Retina (tissue), 1 donor: ENCODE data around the gene COPS9.
A peak's percentile ranks its signal among the peaks of the same experiment; 100 is the strongest.

Experiments
- DNase-seq: peaks from one replicate; pipeline ENCODE4 v3.0.0-alpha.2; 2016

Gene COPS9

DNA sequence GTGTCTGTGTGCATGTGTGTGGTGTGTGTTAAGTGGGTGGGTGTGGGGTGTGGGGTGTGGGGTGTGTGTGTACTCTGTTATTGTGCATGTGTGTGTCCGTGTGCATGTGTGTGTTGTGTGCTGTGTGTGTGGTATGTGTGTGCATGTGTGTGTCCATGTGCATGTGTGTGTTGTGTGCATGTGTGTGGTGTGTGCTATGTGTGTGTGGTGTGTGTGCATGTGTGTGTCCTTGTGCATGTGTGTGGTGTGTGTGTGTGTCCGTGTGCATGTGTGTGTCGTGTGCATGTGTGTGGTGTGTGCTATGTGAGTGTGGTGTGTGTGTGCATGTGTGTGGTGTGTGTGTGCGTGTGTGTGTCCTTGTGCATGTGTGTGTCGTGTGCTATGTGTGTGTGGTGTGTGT, 11.3 kb upstream of the COPS9 start:
- no peak for DNase-seq

DNA sequence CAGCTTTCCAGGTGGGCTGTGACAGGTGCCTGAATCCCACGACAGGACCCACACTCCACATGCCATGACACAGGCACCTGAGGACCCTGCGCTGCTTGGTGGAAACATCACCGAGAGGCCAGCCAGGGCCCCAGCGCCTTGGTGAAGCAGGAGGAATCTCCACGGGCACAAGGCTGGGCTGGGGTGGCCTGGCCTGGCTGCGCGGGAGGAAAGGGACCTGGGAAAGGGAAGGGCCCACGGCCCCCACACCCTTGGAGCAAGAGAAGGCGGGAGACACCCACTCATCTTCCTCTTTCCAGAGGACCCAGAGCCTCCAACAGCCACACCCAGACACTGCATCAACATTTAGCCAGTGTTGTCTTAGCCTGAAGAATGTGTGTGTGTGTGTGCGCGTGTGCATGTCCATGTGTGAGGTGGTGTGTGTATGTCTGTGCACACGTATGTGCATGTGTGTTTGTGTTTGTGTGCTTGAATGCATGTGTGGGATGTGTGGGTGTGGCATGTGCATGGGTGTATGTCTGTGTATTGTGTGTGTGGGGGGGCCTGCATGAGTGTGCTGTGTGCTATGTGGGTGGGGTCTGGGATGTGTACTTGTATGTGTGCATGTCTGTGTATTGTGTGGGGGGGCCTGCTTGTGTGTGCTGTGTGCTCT, 10.6 kb upstream of the COPS9 start:
- DNase-seq = no peak

DNA sequence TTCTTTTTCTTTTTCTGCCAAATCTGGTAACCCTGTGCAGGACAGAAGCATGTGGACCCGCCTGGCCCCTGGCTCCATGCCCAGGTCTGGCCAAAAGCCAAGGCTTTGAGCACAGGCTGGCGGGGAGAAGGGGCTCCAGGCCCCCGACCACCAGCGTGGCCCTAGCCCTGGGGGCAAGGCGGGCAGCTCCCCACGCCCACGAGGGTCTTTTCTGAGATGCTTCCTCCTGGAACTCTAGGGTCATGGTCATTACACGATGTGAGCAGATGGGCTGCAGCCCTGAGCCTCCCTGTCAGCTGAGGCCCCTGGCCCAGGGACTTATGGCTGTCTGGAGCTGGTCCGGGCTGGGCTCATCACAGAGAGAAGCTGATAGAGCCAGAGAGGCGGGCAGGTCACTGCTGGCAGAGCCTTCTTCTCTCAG, 10.0 kb upstream of the COPS9 start:
- DNase-seq = no peak

DNA sequence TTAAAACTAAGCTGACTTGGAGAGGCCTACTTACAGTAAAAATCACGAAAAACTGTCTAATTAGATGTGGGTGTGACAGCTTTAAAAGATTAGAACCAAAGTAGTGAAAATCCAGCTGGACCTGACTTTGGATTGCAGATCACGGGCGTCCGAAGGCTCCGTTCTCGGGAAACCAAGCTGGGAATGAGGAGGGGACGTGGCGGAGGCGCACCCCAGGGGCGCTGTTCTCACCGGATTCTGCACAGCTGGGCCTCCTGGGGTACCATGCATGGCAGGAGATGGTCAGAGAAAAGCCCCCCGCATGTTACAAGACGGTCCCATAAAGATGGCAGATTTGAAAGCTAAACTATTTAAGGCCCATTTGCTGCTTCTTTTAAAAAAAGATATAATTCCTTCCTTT, 9.4 kb upstream of the COPS9 start:
- no peak for DNase-seq

DNA sequence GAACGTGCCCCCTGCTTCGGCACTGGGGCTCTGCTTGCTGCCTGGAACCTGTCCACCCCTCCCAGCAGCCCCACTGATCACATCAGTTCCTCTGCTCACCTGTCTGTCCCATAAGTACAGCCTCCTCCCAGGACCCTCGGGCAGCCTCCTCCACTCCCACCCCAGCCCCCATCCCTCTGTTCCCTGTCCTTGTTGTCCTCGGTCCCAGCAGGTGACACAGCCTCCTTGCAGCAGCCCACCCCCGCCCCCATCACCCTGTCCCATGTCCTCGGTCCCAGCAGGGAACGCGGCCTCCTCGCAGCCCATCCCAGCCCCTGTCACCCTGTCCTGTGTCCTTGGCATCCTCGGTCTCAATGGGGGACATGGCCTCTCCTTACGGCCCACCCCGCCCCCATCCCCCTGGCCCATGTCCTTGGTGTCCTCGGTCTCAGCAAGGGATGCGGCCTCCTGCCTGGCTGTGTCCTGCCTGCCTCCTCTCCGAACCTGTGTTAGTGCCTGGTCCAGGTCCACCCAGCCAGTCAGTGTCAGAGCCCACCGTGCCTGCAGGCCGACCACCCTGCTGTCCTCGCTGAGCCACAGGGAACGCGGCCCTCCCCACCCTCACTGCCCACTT, 8.7 kb upstream of the COPS9 start:
- DNase-seq = no peak

DNA sequence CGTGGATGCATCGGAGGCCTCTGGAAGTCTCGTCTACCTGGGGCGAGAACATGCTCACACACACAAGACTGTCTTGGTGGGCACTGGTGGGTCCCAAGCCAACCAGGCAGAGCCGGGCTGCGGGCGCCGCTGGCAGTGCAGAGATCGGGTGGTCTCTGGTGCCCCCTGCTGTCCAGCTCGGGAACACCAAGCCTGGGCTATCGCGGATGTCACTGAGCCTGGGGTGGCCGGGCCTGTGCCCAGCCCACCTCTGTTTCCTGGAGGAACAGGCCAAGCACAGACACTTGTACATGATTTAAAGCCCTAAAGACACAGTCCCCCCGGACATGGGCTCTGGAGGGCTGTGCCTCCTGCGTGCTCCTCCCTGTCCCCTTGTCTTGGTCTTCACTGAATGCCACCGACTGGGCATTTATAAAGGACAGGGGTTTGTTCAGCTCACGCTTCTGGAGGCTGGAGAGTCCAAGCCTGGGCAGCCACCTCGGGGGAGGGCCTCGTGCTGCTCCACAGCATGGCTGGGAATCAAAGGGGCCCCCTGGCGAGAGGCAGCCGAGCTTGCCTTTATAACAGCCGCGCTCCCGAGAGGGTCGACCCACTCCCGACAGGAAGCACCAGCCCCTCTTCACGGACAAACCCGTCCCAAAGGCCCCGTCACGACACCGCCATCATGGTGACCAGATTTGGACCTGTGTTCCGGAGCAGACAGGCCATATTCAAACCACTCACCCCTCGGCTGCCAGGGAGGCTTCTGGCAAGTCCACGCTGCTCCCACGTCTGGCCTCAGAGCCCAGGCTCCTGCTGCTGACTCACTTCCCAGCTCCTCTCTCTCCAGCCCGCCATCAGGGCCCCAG, 7.9 kb upstream of the COPS9 start:
- peak; percentile 91 for DNase-seq

DNA sequence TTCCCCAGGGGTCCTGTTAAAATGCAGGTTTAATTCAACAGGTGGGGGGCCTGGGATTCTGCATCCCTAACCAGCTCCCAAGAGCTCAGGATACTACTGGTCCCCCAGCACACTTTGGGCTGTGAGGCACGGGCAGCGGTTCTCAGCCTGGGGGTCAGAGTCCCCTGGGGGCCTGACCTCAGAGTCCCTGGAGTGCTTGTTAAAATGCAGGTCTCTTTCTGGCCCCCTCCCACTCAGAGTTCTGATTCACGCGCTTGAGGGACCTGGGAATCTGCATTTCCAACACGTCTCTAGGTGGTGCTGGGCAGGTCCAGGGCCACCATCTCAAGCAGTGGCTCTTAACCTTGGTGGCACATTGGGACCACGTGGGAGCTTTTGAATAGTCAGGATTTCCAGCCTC, 7.2 kb upstream of the COPS9 start:
- no peak for DNase-seq

- DNase-seq = no peak
Measured at GRCh38 chr2:240142859-240143258, 6.8 kb upstream of the COPS9 start.

- no peak for DNase-seq
Measured at GRCh38 chr2:240142256-240142775, 6.2 kb upstream of the COPS9 start.

GRCh38 chr2:240141736-240142135, 5.6 kb upstream of the COPS9 start:
- DNase-seq = no peak

GRCh38 chr2:240140920-240141319, 4.8 kb upstream of the COPS9 start:
- no peak for DNase-seq

DNA sequence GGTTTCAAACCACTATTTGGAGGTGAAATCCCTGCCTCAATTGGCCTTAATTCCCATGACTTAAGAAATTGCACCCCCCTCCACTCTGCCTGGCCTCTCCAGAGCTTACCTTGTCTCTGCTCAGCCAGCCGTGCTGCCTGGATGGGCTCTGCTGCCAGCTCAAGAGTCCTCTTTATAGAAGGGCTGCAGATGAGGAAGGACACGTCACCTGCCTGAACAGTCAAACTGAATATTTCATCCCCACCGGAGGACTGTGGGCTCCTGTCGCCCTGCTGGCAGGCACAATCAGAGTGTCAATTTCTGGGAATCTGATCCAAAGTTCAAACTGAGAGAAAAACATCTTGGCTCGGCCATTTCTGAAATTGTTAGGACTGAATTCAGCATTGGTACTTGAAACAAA, 4.4 kb upstream of the COPS9 start, which contains the start of gene OTOS:
Gene OTOS (minus strand): TSS at position 148 of the 400 bp plus-strand sequence. CDS start 332 bp downstream, outside the sequence.
- no peak for DNase-seq

- peak; percentile 31 for DNase-seq
Measured at GRCh38 chr2:240139666-240140393, 3.7 kb upstream of the COPS9 start.

DNA sequence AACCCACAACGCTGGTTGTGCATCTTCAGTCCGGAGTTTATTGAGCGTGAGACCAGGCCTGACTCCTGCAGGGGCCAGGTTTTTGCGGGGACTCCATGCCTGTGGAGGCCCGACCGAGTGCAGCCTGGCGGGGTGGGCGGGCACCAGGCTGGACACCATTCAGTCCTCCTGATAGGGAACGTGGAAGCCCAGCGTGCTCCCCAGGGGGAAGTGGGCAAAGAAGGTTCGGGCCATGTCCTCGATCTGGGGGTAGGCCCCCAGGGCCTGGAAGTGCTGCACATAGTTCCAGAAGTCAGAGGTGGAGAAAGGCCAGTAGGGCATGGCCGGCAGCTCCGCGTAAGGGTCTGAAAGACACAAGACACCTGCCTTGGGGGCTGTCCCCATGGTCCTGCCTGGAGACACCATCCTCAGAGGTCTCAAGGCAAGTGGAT, 2.9 kb upstream of the COPS9 start:
- DNase-seq = no peak

DNA sequence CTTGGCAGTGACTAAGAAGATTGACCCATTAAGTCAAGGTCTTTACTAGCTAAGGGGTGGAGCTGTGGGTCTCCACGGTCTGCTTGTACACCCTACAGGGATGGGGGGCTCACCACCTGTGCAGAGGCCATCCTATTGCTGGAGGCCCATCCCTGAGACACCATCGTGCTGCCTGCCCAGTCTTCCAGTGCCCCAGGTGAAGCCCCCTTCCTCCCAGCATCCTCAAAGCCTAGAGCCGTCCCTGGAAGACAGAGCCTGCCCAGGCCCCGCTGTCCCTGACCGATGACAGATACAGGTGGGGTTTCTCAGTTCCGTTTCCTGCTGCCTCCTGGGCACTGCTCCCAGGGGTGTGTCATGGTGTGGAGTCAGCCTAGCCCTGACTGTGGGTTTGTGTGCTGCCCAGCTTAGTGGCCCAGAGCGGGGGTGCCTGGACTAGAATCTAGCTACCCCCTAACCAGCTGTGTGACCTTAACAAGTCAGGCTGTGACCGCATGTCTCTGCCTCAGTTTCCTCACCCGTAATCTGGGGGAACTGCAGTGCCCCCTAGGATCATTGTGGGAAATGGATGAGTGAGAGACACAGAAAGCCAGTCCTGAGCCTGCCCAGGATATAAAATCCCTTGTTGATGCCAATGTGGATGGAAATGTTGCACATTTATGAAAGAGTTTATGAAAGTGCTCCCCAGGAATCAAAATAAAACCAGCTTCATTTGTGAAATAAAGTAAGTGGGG, 2.3 kb upstream of the COPS9 start:
- DNase-seq = no peak

DNA sequence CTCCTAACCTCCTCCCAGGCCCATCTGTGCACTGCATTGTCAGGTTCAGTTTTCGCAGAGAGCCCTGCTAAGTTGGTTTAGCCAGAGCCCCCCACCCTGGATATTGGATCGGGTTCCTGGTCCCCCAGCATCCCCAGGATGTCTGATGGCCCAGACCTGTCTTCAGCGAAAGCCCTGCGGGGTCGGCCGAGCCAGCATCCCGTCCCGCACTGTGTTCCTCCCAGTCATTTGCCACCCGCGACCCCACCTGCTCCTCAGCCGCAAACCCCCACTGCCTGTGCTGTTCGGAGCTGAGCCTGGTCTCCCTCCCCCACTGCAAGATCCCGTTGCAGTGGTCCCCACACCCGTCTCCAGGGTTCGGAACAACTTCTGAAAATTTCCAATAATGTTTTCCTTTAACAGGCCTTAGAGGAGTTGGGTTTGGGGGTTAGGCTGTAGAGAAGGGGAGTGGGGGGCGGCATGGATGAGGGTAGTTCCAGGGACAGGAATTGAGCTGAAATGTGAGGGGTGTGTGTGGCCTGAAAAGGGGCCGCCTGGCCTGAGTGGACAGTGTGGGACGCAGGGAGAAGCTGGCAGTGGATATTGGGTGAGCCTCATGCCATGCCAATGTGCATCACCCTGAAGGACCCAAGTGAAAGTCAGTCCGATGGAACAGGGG, 1.6 kb upstream of the COPS9 start:
- no peak for DNase-seq

GRCh38 chr2:240136671-240137292, 677 bp upstream of the COPS9 start:
- DNase-seq = no peak

GRCh38 chr2:240135706-240136012, 446 bp downstream of the COPS9 start:
- no peak for DNase-seq

DNA sequence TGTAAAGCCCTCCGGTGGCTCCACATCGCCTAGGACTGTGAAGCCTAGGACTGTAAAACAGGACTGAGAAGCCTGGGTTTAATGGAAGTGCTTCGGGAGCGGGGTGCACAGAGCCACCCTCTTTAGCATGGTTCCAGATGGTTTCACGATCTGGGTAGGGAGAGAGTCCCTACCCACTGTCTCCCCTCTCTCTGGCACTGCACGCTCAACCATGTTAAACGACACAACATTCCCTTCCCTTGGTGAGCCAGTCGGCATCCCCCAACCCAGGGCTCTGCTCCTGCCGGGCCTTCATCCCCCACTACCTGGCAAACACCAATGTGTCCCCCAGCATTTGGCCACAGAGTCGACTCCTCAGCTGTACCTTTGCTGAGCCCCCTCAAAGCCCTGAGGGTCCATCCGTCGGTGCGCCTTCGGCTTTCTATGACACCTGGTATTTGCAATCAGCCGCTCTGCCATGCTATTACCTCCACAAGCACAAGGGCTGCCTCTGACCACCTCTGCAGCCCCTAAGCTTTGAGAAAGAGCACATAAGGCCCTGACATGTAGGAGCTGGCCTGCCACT, 1.1 kb downstream of the COPS9 start:
- no peak for DNase-seq

- no peak for DNase-seq
Measured at GRCh38 chr2:240134466-240134865, 1.6 kb downstream of the COPS9 start.

- DNase-seq = no peak
Measured at GRCh38 chr2:240133401-240133800, 2.7 kb downstream of the COPS9 start.
